GM12878 (cell line): ENCODE data around the gene LRRN4. TPM values are rescaled to one million over a fixed set of nuclear protein-coding genes. Genes with fewer than 3 reads are reported as not detected.

Experiments
- ATAC-seq: fragments of 200-7000 bp; cut with Tn5 transposase; 3 replicates; pipeline ENCODE4 v1.9.1; 2020; ENCODE audit warnings: mild to moderate bottlenecking, moderate library complexity
- BruUV-seq: library from RNA; stranded (reverse); fragments of 400-500 nt; replicated peaks from 2 replicates; lab custom pipeline; 2021; lab: Mats Ljungman, UMichigan
- CTCF ChIA-PET: fragments of 300-600 bp; sonication (Branson Sonifier 250); formaldehyde crosslinking; extraction: SDS; loops from one replicate; lab custom pipeline; 2021; ENCODE audit warnings: inconsistent platforms; lab: Yijun Ruan, JAX
- POLR2A ChIA-PET: fragments of 350-600 bp; formaldehyde crosslinking; extraction: SDS; loops from one replicate; lab custom pipeline; 2021; ENCODE audit warnings: inconsistent platforms; lab: Charles Lee
- RAD21 ChIA-PET: fragments of 300-600 bp; sonication (Branson Sonifier 250); formaldehyde crosslinking; loops from one replicate; lab custom pipeline; 2023; ENCODE audit warnings: antibody characterized with exemption; ENCODE audit not compliant: unreplicated experiment; lab: Charles Lee
- SMC1A ChIA-PET: fragments of 300-600 bp; sonication (Branson Sonifier 250); formaldehyde crosslinking; loops from one replicate; lab custom pipeline; 2023; ENCODE audit not compliant: unreplicated experiment, uncharacterized antibody; lab: Charles Lee
- DNase-seq: peaks from one replicate; pipeline ENCODE4 v3.0.0-alpha.2; 2011; ENCODE audit warnings: low read depth, low spot score
- FAIRE-seq: peaks from 3 replicates; lab custom pipeline; 2011; peaks lifted over from hg19 to GRCh38; lab: Jason Lieb, UNC
- H2AFZ ChIP-seq: 2 replicates; pipeline ENCODE4 v1.6.0; 2011; ENCODE audit warnings: low read depth, low read length, control low read depth; ENCODE audit not compliant: control insufficient read depth
- H3K27ac ChIP-seq: 2 replicates; pipeline ENCODE4 v1.5.1; 2011; ENCODE audit warnings: control low read depth; ENCODE audit not compliant: control insufficient read depth, insufficient read depth
- H3K27me3 ChIP-seq, 2 experiments: replicated peaks in 1 of 2; 2 replicates each; pipeline versions ENCODE4 v1.6.0 to v1.6.1; 2011; ENCODE audit warnings: low read length in 1 of 2; ENCODE audit not compliant: control insufficient read depth in 2 of 2, insufficient read depth in 2 of 2
- H3K36me3 ChIP-seq, 2 experiments: 2 replicates each; pipeline ENCODE4 v1.5.1; 2011; ENCODE audit warnings: low read length in 1 of 2; ENCODE audit not compliant: control insufficient read depth in 2 of 2, insufficient read depth in 2 of 2
- H3K4me1 ChIP-seq: 2 replicates; pipeline ENCODE4 v1.6.1; 2011; ENCODE audit warnings: mild to moderate bottlenecking, low read length, moderate library complexity, mixed read lengths; ENCODE audit not compliant: control insufficient read depth, insufficient read depth
- H3K4me2 ChIP-seq: 2 replicates; pipeline ENCODE4 v1.6.0; 2011; ENCODE audit warnings: control low read depth; ENCODE audit not compliant: control insufficient read depth, insufficient read depth
- H3K4me3 ChIP-seq: fragments of 200-600 bp; sonication (generic); 2 replicates; pipeline ENCODE4 v1.5.1; 2016
- H3K79me2 ChIP-seq: 2 replicates; pipeline ENCODE4 v1.6.0; 2011; ENCODE audit warnings: low read length; ENCODE audit not compliant: control insufficient read depth, insufficient read depth
- H3K9ac ChIP-seq: 2 replicates; pipeline ENCODE4 v1.8.0; 2011; ENCODE audit warnings: low read length, control low read depth, mixed read lengths; ENCODE audit not compliant: control insufficient read depth, insufficient read depth
- H3K9me3 ChIP-seq: replicated peaks from 3 replicates; pipeline ENCODE4 v1.5.1; 2011; ENCODE audit warnings: mild to moderate bottlenecking, low read length; ENCODE audit not compliant: control insufficient read depth, insufficient read depth
- H4K20me1 ChIP-seq: 2 replicates; pipeline ENCODE4 v1.6.0; 2011; ENCODE audit not compliant: control insufficient read depth, insufficient read depth
- ASH2L ChIP-seq: fragments of 300-600, 200-600 bp; sonication (generic); IDR thresholded peaks from 2 replicates; pipeline ENCODE4 v1.6.1; 2017; ENCODE audit warnings: low read depth, mild to moderate bottlenecking, borderline replicate concordance
- ATF2 ChIP-seq: IDR thresholded peaks from 2 replicates; pipeline ENCODE4 v1.6.1; 2012; ENCODE audit warnings: low read length, inconsistent platforms
- BCL11A ChIP-seq: IDR thresholded peaks from 2 replicates; pipeline ENCODE4 v1.6.1; 2011; ENCODE audit warnings: low read depth, low read length
- CEBPB ChIP-seq, 2 experiments: fragments of 150-350 bp in 1 of 2; IDR thresholded peaks; 2 replicates each; pipeline ENCODE4 v1.6.1; 2012 to 2014; ENCODE audit warnings: low read depth in 2 of 2, low read length in 2 of 2, borderline replicate concordance in 1 of 2, inconsistent platforms in 1 of 2
- CHD4 ChIP-seq: fragments of 200-600 bp; sonication (generic); IDR thresholded peaks from 2 replicates; pipeline ENCODE4 v1.6.1; 2016; ENCODE audit warnings: mild to moderate bottlenecking
- EGR1 ChIP-seq, 2 experiments: IDR thresholded peaks; 1 replicate in 1 of 2; 2 replicates in 1 of 2; pipeline ENCODE4 v1.6.1; 2011 to 2012; ENCODE audit warnings: low read depth in 2 of 2, low read length in 2 of 2, borderline replicate concordance in 1 of 2, mild to moderate bottlenecking in 1 of 2, moderate library complexity in 1 of 2
- IRF3 ChIP-seq: fragments of 450-650 bp; IDR thresholded peaks from 2 replicates; pipeline ENCODE4 v1.6.1; 2014; ENCODE audit warnings: mild to moderate bottlenecking
- IRF4 ChIP-seq: IDR thresholded peaks from 2 replicates; pipeline ENCODE4 v1.6.1; 2011; ENCODE audit warnings: low read depth, low read length
- NFYA ChIP-seq: IDR thresholded peaks from 2 replicates; pipeline ENCODE4 v1.6.1; 2011; ENCODE audit warnings: low read depth, mild to moderate bottlenecking, low read length, improper control_type of control experiment, borderline replicate concordance
- REST ChIP-seq: IDR thresholded peaks from 2 replicates; pipeline ENCODE4 v1.6.1; 2012; ENCODE audit warnings: mild to moderate bottlenecking, low read depth, low read length
- SREBF2 ChIP-seq: IDR thresholded peaks from 2 replicates; pipeline ENCODE4 v1.6.1; 2012; ENCODE audit warnings: mild to moderate bottlenecking, low read length
- USF1 ChIP-seq: IDR thresholded peaks from 2 replicates; pipeline ENCODE4 v1.6.1; 2011; ENCODE audit warnings: borderline replicate concordance, low read depth, mild to moderate bottlenecking, moderate library complexity, mixed read lengths, low read length; ENCODE audit not compliant: insufficient read depth; ENCODE audit errors: extremely low read length
- WRNIP1 ChIP-seq: IDR thresholded peaks from 2 replicates; pipeline ENCODE4 v1.6.1; 2011; ENCODE audit warnings: low read depth, low read length, improper control_type of control experiment, borderline replicate concordance
- ZNF622 ChIP-seq: fragments of 450-650 bp; IDR thresholded peaks from 2 replicates; pipeline ENCODE4 v1.6.1; 2017; ENCODE audit warnings: mild to moderate bottlenecking, inconsistent platforms
- WGBS: methylation state at CpG from one replicate; pipeline ENCODE4 v1.1.6; 2016; ENCODE audit warnings: low lambda C conversion rate; ENCODE audit not compliant: insufficient replicate concordance, insufficient coverage; ENCODE audit errors: missing lambda C conversion rate; 5-methylcytosine and 5-hydroxymethylcytosine counted together
- in situ Hi-C: fragments of 300-500 bp; cut with MboI; formaldehyde crosslinking; loops from 9 replicates; pipeline ENCODE4 v1.14.3; 2018; ENCODE audit warnings: mixed read lengths
- intact Hi-C: fragments of 100-400 bp; cut with micrococcal nuclease; formaldehyde crosslinking; loops from one replicate; pipeline ENCODE4 v1.14.2; 2022; ENCODE audit not compliant: unreplicated experiment
- polyA plus RNA-seq, 11 experiments: library from polyadenylated mRNA; depleted of rRNA in 4 of 11; unstranded in 6 of 11; stranded (reverse) in 5 of 11; fragments of >200 nt; fragmentation: Nextera tagmentation in 4 of 11; fragmentation: Illumina TruSeq in 1 of 11; extraction: Ambion mirVana in 4 of 11; extraction: Trizol in 1 of 11; gene quantifications; 1 replicate in 1 of 11; 2 replicates in 10 of 11; pipeline versions ENCODE4 v1.2.1 to v1.2.3, GENCODE V29; 2011 to 2016; ENCODE audit warnings: inconsistent platforms in 2 of 11, missing spikeins in 2 of 11, low read depth in 1 of 11
- total RNA-seq, 4 experiments: library from RNA; depleted of rRNA in 3 of 4; stranded (reverse); fragments of >200 nt in 3 of 4; fragmentation: Illumina TruSeq in 1 of 4; extraction: Trizol in 1 of 4; gene quantifications; 2 replicates each; pipeline versions ENCODE4 v1.2.1 to v1.2.3, GENCODE V29; 2013 to 2021

Gene LRRN4
- total and polyA plus RNA-seq, 10 of the 15 experiments (the other 5 are each of a cell fraction or from before 2014, with no cell fraction given) = 0.11 TPM; not detected in 9

- TF ChIP-seq IRF3 = no peak
- no peak for TF ChIP-seq ZNF622
- TF ChIP-seq SREBF2 = no peak
These were observed 2.2 kb upstream of the LRRN4 start (continued) for GRCh38 chr20:6055981-6056569.

- POLR2A ChIA-PET = no interaction called here
- no TSS peak for BruUV-seq
- peak; percentile 28 for ATAC-seq
- TF ChIP-seq BCL11A (no peak), REST (no peak), IRF4 (no peak), USF1 (no peak), EGR1 (IDR thresholded peaks at IDR 0.05; ENCODE audit: borderline replicate concordance in 1 of 2, low read depth in 2 of 2, low read length in 2 of 2) (no peak), ATF2 (no peak), ASH2L (no peak), NFYA (no peak), CHD4 (no peak), WRNIP1 (no peak), CEBPB (IDR thresholded peaks at IDR 0.05; ENCODE audit: borderline replicate concordance in 1 of 2, low read depth in 2 of 2, low read length in 2 of 2) (no peak)
These were observed 1.4 kb upstream of the LRRN4 start for GRCh38 chr20:6055161-6055783.

More at GRCh38 chr20:6055161-6055783, 1.4 kb upstream of the LRRN4 start:
- intact Hi-C loops = no loop called here
- in situ Hi-C loops = no loop called here
- Histone ChIP-seq H3K27ac (no peak overlapping the region), H3K36me3 (no peaks in the 10 kb centered on the region), H3K4me1 (no peaks in the 10 kb centered on the region), H3K4me2 (no peak overlapping the region), H2AFZ (no peak overlapping the region), H3K79me2 (no peaks in the 10 kb centered on the region), H4K20me1 (no peaks in the 10 kb centered on the region), H3K9me3 (no peaks in the 10 kb centered on the region), H3K4me3 (no peak overlapping the region), H3K27me3 (peaks cover 3 to 9% of the 10 kb centered on the region in 2 experiments; a peak in 3 of 4 replicates), H3K9ac (no peak overlapping the region)
- ChIA-PET CTCF (interaction anchor here (1.0 kb wide), 1 partner anchor 527 kb away, joined by 3 read pairs; no protein-coding TSS in a partner anchor), SMC1A (interaction anchor here (0.6 kb wide), 1 partner anchor 103 kb away, joined by 3 read pairs; no protein-coding TSS in a partner anchor), RAD21 (no interaction called here)
- no peak for FAIRE-seq
- DNase-seq = no peak
- 36% methylated on average over 10 of the region's 10 CpGs for whole genome bisulfite sequencing
